ENCODE results near the gene FAM98A. TPM values are rescaled to one million over a fixed set of nuclear protein-coding genes. Genes with fewer than 3 reads are reported as not detected.

Gene FAM98A
- total RNA-seq, 4 donors from 2014 or later = 21.2 to 50.5 (median 26.3) TPM

DNA sequence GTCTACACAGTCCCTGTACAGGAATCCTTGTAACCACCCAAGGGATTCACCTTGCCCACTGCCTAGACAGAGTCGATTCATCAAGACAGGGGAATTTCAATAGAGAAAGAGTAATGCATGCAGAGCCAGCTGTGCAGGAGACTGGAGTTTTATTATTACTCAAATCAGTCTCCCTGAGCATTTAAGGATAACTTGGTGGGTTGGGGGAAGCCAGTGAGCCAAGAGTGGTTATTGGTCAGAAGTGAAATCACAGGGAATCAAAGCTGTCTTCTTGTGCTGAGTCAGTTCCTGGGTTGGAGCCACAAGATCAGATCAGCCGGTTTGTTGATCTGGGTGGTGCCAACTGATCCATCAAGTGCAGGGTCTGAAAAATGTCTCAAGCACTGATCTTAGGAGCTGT, 17.8 kb upstream of the FAM98A start:
- DNase-seq (ENCODE audit: low spot score in 2 of 2) = no peak
- intact Hi-C loops (cut with DNase I; ENCODE audit: low total_unique reads) = no loop called here
- no peak for TF ChIP-seq POLR2A (IDR thresholded peaks at IDR 0.05)
- TF ChIP-seq, protein P1, sequence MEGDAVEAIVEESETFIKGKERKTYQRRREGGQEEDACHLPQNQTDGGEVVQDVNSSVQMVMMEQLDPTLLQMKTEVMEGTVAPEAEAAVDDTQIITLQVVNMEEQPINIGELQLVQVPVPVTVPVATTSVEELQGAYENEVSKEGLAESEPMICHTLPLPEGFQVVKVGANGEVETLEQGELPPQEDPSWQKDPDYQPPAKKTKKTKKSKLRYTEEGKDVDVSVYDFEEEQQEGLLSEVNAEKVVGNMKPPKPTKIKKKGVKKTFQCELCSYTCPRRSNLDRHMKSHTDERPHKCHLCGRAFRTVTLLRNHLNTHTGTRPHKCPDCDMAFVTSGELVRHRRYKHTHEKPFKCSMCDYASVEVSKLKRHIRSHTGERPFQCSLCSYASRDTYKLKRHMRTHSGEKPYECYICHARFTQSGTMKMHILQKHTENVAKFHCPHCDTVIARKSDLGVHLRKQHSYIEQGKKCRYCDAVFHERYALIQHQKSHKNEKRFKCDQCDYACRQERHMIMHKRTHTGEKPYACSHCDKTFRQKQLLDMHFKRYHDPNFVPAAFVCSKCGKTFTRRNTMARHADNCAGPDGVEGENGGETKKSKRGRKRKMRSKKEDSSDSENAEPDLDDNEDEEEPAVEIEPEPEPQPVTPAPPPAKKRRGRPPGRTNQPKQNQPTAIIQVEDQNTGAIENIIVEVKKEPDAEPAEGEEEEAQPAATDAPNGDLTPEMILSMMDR (IDR thresholded peaks at IDR 0.05) = no peak
- no peak overlapping the region for H3K4me3 ChIP-seq (ENCODE audit: low read depth, poor library complexity, severe bottlenecking)
- WGBS, 2 donors = 62 to 74% methylated on average over 2 of the region's 2 CpGs

DNA sequence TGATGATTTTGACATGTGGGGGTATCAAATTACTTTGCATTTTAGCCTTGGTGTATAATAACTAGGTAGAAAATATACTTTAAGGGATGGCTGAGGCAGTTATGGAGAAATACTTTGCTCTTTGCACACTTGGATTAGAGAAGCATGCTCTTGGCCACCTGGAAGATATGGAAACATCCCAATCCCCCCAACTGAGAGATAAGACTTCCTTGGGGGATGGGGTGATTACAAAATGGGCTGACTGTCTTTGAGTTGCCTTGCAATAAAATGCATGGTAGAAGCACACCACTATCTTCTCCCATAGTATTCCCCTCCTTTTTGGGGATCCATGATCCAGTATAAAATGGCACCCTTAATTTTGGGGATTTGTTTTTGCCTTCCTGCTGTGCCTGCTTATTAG, 15.1 kb upstream of the FAM98A start:
- intact Hi-C loops (cut with DNase I; ENCODE audit: low total_unique reads) = no loop called here
- H3K4me3 ChIP-seq (ENCODE audit: low read depth, poor library complexity, severe bottlenecking) = no peak overlapping the region
- TF ChIP-seq POLR2A (IDR thresholded peaks at IDR 0.05) = no peak
- TF ChIP-seq, protein P1 (IDR thresholded peaks at IDR 0.05) = no peak
- no peak for DNase-seq (ENCODE audit: low spot score in 2 of 2)

DNA sequence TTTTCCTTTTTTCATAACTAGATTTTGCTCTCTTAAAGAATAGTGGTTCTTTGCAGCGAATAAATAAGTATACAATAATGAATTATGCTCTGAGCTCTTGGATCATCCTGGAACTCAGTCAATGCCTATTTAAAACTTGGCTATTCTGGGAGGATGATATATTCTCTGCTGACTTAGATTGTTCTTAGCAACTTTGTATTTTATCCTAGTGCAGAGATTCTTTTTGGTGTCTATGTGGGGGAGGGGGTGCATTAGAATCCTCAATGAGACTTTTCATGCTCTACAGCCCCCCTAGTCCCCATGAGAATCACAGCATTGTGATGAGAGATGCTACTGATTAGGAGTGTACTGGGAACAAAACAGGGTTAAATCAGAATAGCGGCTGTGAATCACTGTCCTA, 8.8 kb upstream of the FAM98A start:
- TF ChIP-seq, protein P1 (IDR thresholded peaks at IDR 0.05) = no peak
- TF ChIP-seq POLR2A (IDR thresholded peaks at IDR 0.05) = no peak
- intact Hi-C loops (cut with DNase I; ENCODE audit: low total_unique reads) = no loop called here
- no peak for DNase-seq (ENCODE audit: low spot score in 2 of 2)
- H3K4me3 ChIP-seq (ENCODE audit: low read depth, poor library complexity, severe bottlenecking) = no peak overlapping the region
- 63 to 69% methylated on average over 2 of the region's 2 CpGs for WGBS, 2 donors

DNA sequence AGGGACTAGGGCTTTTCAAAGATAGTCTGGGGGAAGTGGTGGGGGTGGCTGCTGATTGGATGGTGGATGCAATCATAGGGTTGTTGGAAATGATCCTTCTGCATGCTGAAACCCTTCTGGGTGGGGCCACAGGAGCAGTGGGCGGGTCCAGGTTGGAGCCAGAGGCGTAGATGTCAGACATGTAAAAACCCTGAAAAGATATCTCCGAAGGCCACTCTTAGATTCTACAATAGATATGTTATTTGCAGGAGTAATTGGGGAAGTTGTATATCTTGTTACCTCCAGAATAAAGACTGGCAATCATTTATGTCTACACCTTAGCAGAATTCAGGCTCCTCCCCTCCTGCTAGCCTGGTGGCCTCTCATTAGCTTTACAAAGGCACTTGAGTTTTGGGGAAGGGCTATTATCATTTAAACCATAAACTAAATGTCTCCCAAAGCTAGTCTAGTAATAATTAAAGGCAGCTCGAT, 8.2 kb upstream of the FAM98A start:
- DNase-seq (ENCODE audit: low spot score in 2 of 2) = no peak
- no peak overlapping the region for H3K4me3 ChIP-seq (ENCODE audit: low read depth, poor library complexity, severe bottlenecking)
- no peak for TF ChIP-seq POLR2A (IDR thresholded peaks at IDR 0.05)
- TF ChIP-seq, protein P1 (IDR thresholded peaks at IDR 0.05) = no peak
- 43 to 47% methylated on average over 4 of the region's 4 CpGs for WGBS, 2 donors
- intact Hi-C loops (cut with DNase I; ENCODE audit: low total_unique reads) = no loop called here

DNA sequence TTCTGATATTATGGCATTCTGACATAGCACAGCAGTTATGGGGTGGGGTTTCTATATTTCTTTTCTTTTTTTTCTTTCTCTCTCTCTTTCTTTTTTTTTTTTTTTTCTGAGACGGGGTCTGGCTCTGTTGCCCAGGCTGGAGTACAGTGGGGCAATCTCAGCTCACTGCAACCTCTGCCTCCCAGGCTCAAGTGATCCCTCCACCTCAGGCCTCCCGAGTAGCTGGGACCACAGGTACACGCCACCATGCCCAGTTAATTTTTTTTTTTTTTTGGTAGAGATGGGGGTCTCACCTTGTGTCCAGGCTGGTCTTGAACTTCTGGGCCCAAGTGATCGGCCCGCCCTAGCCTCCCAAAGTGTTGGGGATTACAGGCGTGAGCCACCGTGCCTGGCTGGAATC, 7.5 kb upstream of the FAM98A start:
- intact Hi-C loops (cut with DNase I; ENCODE audit: low total_unique reads) = no loop called here
- 92 to 99% methylated on average over 7 of the region's 7 CpGs for WGBS, 2 donors
- TF ChIP-seq, protein P1 (IDR thresholded peaks at IDR 0.05) = no peak
- TF ChIP-seq POLR2A (IDR thresholded peaks at IDR 0.05) = no peak
- H3K4me3 ChIP-seq (ENCODE audit: low read depth, poor library complexity, severe bottlenecking) = no peak overlapping the region
- no peak for DNase-seq (ENCODE audit: low spot score in 2 of 2)

DNA sequence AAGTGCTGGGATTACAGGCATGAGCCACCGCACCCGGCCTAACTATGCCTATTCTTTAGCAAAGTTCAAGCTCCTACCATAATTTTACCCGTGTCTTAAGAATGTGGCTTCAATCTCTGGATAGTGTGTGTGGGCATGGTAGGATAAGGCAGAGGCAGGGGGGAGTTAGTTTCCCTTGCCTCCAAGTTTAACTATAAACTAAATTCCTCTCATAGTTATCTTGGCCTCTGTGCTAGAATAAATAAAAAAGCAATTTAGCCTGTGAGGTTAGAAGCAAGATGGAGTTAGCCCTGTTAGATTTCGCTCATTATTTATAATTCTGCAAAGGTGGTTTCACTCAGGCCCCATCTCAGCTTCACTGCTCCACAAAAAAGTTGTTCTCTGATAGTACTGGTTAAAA, 7.0 kb upstream of the FAM98A start:
- TF ChIP-seq, protein P1 (IDR thresholded peaks at IDR 0.05) = no peak
- TF ChIP-seq POLR2A (IDR thresholded peaks at IDR 0.05) = no peak
- intact Hi-C loops (cut with DNase I; ENCODE audit: low total_unique reads) = no loop called here
- H3K4me3 ChIP-seq (ENCODE audit: low read depth, poor library complexity, severe bottlenecking) = no peak overlapping the region
- no peak for DNase-seq (ENCODE audit: low spot score in 2 of 2)
- 97% methylated on average over 4 of the region's 4 CpGs for WGBS, 2 donors
